OCI-LY1 (cell line): Measurements from ENCODE around the gene DGLUCY.

ENCODE experiments used
- H2AFZ ChIP-seq: fragments of 200-600 bp; sonication (generic), shearing (Covaris generic); 2 replicates; pipeline ENCODE4 v1.6.0; 2014; ENCODE audit warnings: antibody characterized with exemption, mild to moderate bottlenecking, low read length
- H3F3A ChIP-seq: fragments of 200-600 bp; sonication (generic), shearing (Covaris generic); 2 replicates; pipeline ENCODE4 v1.6.0; 2014; ENCODE audit warnings: mild to moderate bottlenecking, antibody characterized with exemption, low read length, moderate library complexity; ENCODE audit not compliant: insufficient read depth
- H3K27ac ChIP-seq: fragments of 200-600 bp; sonication (generic); 2 replicates; pipeline ENCODE4 v1.5.1; 2014; ENCODE audit warnings: low read length, mixed run types, mild to moderate bottlenecking, low read depth; ENCODE audit not compliant: poor library complexity, severe bottlenecking
- H3K27me3 ChIP-seq: fragments of 200-600 bp; sonication (generic); 2 replicates; pipeline ENCODE4 v1.6.0; 2014; ENCODE audit warnings: antibody characterized with exemption, mild to moderate bottlenecking, low read length, moderate library complexity; ENCODE audit not compliant: insufficient read depth
- H3K36me3 ChIP-seq: fragments of 200-600 bp; sonication (generic); 2 replicates; pipeline ENCODE4 v1.6.1; 2014; ENCODE audit warnings: mild to moderate bottlenecking, antibody characterized with exemption, low read length, moderate library complexity, mixed read lengths; ENCODE audit not compliant: insufficient read depth
- H3K4me1 ChIP-seq: fragments of 200-600 bp; sonication (generic); 2 replicates; pipeline ENCODE4 v1.5.1; 2014; ENCODE audit warnings: mild to moderate bottlenecking, low read length, moderate library complexity; ENCODE audit not compliant: insufficient read depth, severe bottlenecking
- H3K4me2 ChIP-seq: fragments of 200-600 bp; sonication (generic), shearing (Covaris generic); 2 replicates; pipeline ENCODE4 v1.6.1; 2014; ENCODE audit warnings: low read length
- H3K4me3 ChIP-seq: fragments of 200-600 bp; sonication (generic); 2 replicates; pipeline ENCODE4 v1.5.1; 2014; ENCODE audit warnings: low read length, low read depth, mild to moderate bottlenecking, mixed read lengths; ENCODE audit not compliant: poor library complexity, severe bottlenecking
- H3K79me2 ChIP-seq: fragments of 200-600 bp; shearing (Covaris generic); 2 replicates; pipeline ENCODE4 v1.6.1; 2016; ENCODE audit warnings: mixed run types, low read length, mixed read lengths; ENCODE audit not compliant: insufficient read depth
- H3K9ac ChIP-seq: fragments of 200-600 bp; sonication (generic), shearing (Covaris generic); 2 replicates; pipeline ENCODE4 v1.6.1; 2014; ENCODE audit warnings: mild to moderate bottlenecking, low read length, mixed read lengths
- H3K9me2 ChIP-seq: fragments of 200-600 bp; sonication (generic), shearing (Covaris generic); 2 replicates; pipeline ENCODE4 v1.6.1; 2014; ENCODE audit warnings: low read depth, mild to moderate bottlenecking, low read length, mixed read lengths
- H3K9me3 ChIP-seq: fragments of 200-600 bp; shearing (Covaris generic); 2 replicates; pipeline ENCODE4 v1.6.1; 2014; ENCODE audit warnings: low read length, mixed read lengths
- H4K20me1 ChIP-seq: fragments of 200-600 bp; sonication (generic), shearing (Covaris generic); 2 replicates; pipeline ENCODE4 v1.6.0; 2016; ENCODE audit warnings: mild to moderate bottlenecking, low read length; ENCODE audit not compliant: insufficient read depth
- CTCF ChIP-seq: fragments of 200-600 bp; sonication (generic), shearing (Covaris generic); IDR thresholded peaks from 2 replicates; pipeline ENCODE4 v1.5.1; 2017; ENCODE audit warnings: mild to moderate bottlenecking, antibody characterized with exemption, low read length, moderate library complexity, mixed read lengths
- EZH2 ChIP-seq: fragments of 200-600 bp; sonication (generic), shearing (Covaris generic); IDR thresholded peaks from 2 replicates; pipeline ENCODE4 v1.8.0; 2017; ENCODE audit warnings: borderline replicate concordance, mixed run types, mild to moderate bottlenecking, antibody characterized with exemption, low read length, moderate library complexity, mixed read lengths

The DGLUCY gene

GRCh38 chr14:91113829-91114078 is at the start of gene DGLUCY:
DGLUCY (plus strand) TSS chr14:91114073; CDS start chr14:91160295, 46,222 bp downstream.
- no peaks in the 10 kb centered on the region for H4K20me1 ChIP-seq
- peaks cover 22% of the 10 kb centered on the region for H3K36me3 ChIP-seq
- H2AFZ ChIP-seq: peak within 1 kb of the TSS; percentile 2; the same call in 1 of the 2 replicates
- H3K27ac ChIP-seq: peak within 1 kb of the TSS; percentile 88
- peak within 1 kb of the TSS; percentile 90 for H3K9ac ChIP-seq
- H3K4me1 ChIP-seq: peaks cover 48% of the 10 kb centered on the region
- peak within 1 kb of the TSS; percentile 77 for H3K4me3 ChIP-seq
- H3K79me2 ChIP-seq: peaks cover 20% of the 10 kb centered on the region
- H3F3A ChIP-seq: no peaks in the 10 kb centered on the region
- H3K9me2 ChIP-seq: no peaks in the 10 kb centered on the region
- TF ChIP-seq EZH2 (no peak), CTCF (no peak)
- peak within 1 kb of the TSS; percentile 88 for H3K4me2 ChIP-seq
- no peaks in the 10 kb centered on the region for H3K27me3 ChIP-seq
- no peaks in the 10 kb centered on the region for H3K9me3 ChIP-seq

GRCh38 chr14:91065266-91065665 is 48.6 kb upstream of the DGLUCY start:
- Histone ChIP-seq H3K27ac (no peak overlapping the region), H4K20me1 (no peaks in the 10 kb centered on the region), H3K27me3 (no peaks in the 10 kb centered on the region), H3K9ac (no peak overlapping the region), H3K9me2 (no peaks in the 10 kb centered on the region), H3K4me2 (no peak overlapping the region), H3K4me1 (peaks cover 25% of the 10 kb centered on the region), H3K4me3 (no peak overlapping the region), H3F3A (no peaks in the 10 kb centered on the region), H3K79me2 (no peaks in the 10 kb centered on the region), H3K36me3 (no peaks in the 10 kb centered on the region; the same call in 1 of the 2 replicates), H2AFZ (no peak overlapping the region), H3K9me3 (no peaks in the 10 kb centered on the region)
- TF ChIP-seq CTCF: no peak
- no peak for TF ChIP-seq EZH2

GRCh38 chr14:91067186-91067585 is 46.7 kb upstream of the DGLUCY start:
- no peak for TF ChIP-seq EZH2
- TF ChIP-seq CTCF: no peak
- no peak overlapping the region for H3K9ac ChIP-seq
- no peaks in the 10 kb centered on the region for H3K9me2 ChIP-seq
- no peaks in the 10 kb centered on the region for H3K27me3 ChIP-seq
- no peaks in the 10 kb centered on the region for H3F3A ChIP-seq
- no peaks in the 10 kb centered on the region for H3K79me2 ChIP-seq
- H3K4me2 ChIP-seq: no peak overlapping the region
- H3K4me3 ChIP-seq: no peak overlapping the region
- peak overlapping the region; percentile 16; the same call in 1 of the 2 replicates for H2AFZ ChIP-seq
- H3K4me1 ChIP-seq: peaks cover 15% of the 10 kb centered on the region
- H3K9me3 ChIP-seq: no peaks in the 10 kb centered on the region
- no peaks in the 10 kb centered on the region for H4K20me1 ChIP-seq
- no peak overlapping the region for H3K27ac ChIP-seq
- no peaks in the 10 kb centered on the region; the same call in 1 of the 2 replicates for H3K36me3 ChIP-seq
